Glutamatergic neuron (in vitro differentiated cells): ENCODE results near the gene HOXC4. TPM values are rescaled to one million over a fixed set of nuclear protein-coding genes. Genes with fewer than 3 reads are reported as not detected.

Experiments used
- DNase-seq: peaks from one replicate; pipeline ENCODE4 v3.0.0; 2022
- H3K27ac Mint-ChIP-seq: one replicate; pipeline ENCODE4 v1.8.0; 2020; ENCODE audit warnings: mild to moderate bottlenecking, mixed read lengths, inconsistent platforms; ENCODE audit not compliant: unreplicated experiment
- H3K27me3 Mint-ChIP-seq: one replicate; pipeline ENCODE4 v1.8.0; 2020; ENCODE audit warnings: mild to moderate bottlenecking, moderate library complexity, mixed read lengths, inconsistent platforms; ENCODE audit not compliant: unreplicated experiment
- H3K36me3 Mint-ChIP-seq: one replicate; pipeline ENCODE4 v1.8.0; 2020; ENCODE audit warnings: mild to moderate bottlenecking, mixed read lengths, inconsistent platforms; ENCODE audit not compliant: unreplicated experiment
- H3K4me1 Mint-ChIP-seq: one replicate; pipeline ENCODE4 v1.8.0; 2020; ENCODE audit warnings: mild to moderate bottlenecking, low read depth, mixed read lengths, inconsistent platforms; ENCODE audit not compliant: unreplicated experiment
- H3K4me3 Mint-ChIP-seq: one replicate; pipeline ENCODE4 v1.8.0; 2020; ENCODE audit warnings: mild to moderate bottlenecking, mixed read lengths, inconsistent platforms; ENCODE audit not compliant: unreplicated experiment
- H3K9me3 Mint-ChIP-seq: one replicate; pipeline ENCODE4 v1.8.0; 2020; ENCODE audit warnings: mild to moderate bottlenecking, moderate library complexity, mixed read lengths, inconsistent platforms; ENCODE audit not compliant: unreplicated experiment
- CTCF ChIP-seq: fragments of 200-600 bp; sonication (generic); IDR thresholded peaks from one replicate; pipeline ENCODE4 v1.5.0; 2021; ENCODE audit not compliant: partially characterized antibody, unreplicated experiment
- total RNA-seq: library from RNA; stranded (reverse); fragmentation: NEBNext Ultra II Directional; extraction: Animal tissue kit (Norgen Biotek cat#: 25700); gene quantifications from one replicate; pipeline ENCODE4 v1.2.1, GENCODE V29; 2021; ENCODE audit not compliant: unreplicated experiment

Gene HOXC4
- total RNA-seq, 1 donor from 2014 or later, result not detected

GRCh38 chr12:54033106-54033979 is 20.3 kb upstream of the HOXC4 start:
- TF ChIP-seq CTCF, result no peak
- Mint-ChIP-seq H3K9me3 (peaks cover 2% of the 10 kb centered on the region), H3K4me1 (peaks cover 6% of the 10 kb centered on the region), H3K4me3 (peak overlapping the region; percentile 55), H3K27ac (no peak overlapping the region), H3K36me3 (no peaks in the 10 kb centered on the region), H3K27me3 (peaks cover 39% of the 10 kb centered on the region)
- DNase-seq, result no peak

GRCh38 chr12:54033980-54034784 is 19.5 kb upstream of the HOXC4 start:
- H3K27me3 Mint-ChIP-seq, result peaks cover 41% of the 10 kb centered on the region
- DNase-seq, result no peak
- no peak overlapping the region for H3K27ac Mint-ChIP-seq
- no peak overlapping the region for H3K4me3 Mint-ChIP-seq
- no peaks in the 10 kb centered on the region for H3K36me3 Mint-ChIP-seq
- H3K9me3 Mint-ChIP-seq, result peaks cover 2% of the 10 kb centered on the region
- TF ChIP-seq CTCF, result no peak
- H3K4me1 Mint-ChIP-seq, result peaks cover 4% of the 10 kb centered on the region

GRCh38 chr12:54034785-54035310 is 18.8 kb upstream of the HOXC4 start:
- no peak for DNase-seq
- Mint-ChIP-seq H3K4me3 (no peak overlapping the region), H3K27me3 (peaks cover 39% of the 10 kb centered on the region), H3K36me3 (no peaks in the 10 kb centered on the region), H3K9me3 (peaks cover 5% of the 10 kb centered on the region), H3K27ac (no peak overlapping the region), H3K4me1 (peaks cover 4% of the 10 kb centered on the region)
- no peak for TF ChIP-seq CTCF

GRCh38 chr12:54035568-54036264 is 17.9 kb upstream of the HOXC4 start:
- no peak overlapping the region for H3K27ac Mint-ChIP-seq
- DNase-seq, result no peak

More at GRCh38 chr12:54035568-54036264, 17.9 kb upstream of the HOXC4 start:
- H3K27me3 Mint-ChIP-seq, result peaks cover 39% of the 10 kb centered on the region
- H3K9me3 Mint-ChIP-seq, result peaks cover 6% of the 10 kb centered on the region
- peaks cover 2% of the 10 kb centered on the region for H3K4me1 Mint-ChIP-seq
- H3K4me3 Mint-ChIP-seq, result no peak overlapping the region
- TF ChIP-seq CTCF, result no peak
- H3K36me3 Mint-ChIP-seq, result no peaks in the 10 kb centered on the region
